Bronchial epithelial cell (primary cell): Measurements from ENCODE around the gene LRIT3. TPM values are rescaled to one million over a fixed set of nuclear protein-coding genes. Genes with fewer than 3 reads are reported as not detected.

ENCODE experiments used
- DNase-seq: peaks from one replicate; pipeline ENCODE4 v3.0.0-alpha.2; 2010; ENCODE audit warnings: low read depth
- FAIRE-seq: peaks from 2 replicates; lab custom pipeline; 2011; peaks lifted over from hg19 to GRCh38; lab: Jason Lieb, UNC
- H3K27me3 ChIP-seq: 2 replicates; pipeline ENCODE4 v1.5.1; 2011; ENCODE audit warnings: low read length; ENCODE audit not compliant: control insufficient read depth, insufficient read depth
- H3K36me3 ChIP-seq: 2 replicates; pipeline ENCODE4 v1.5.1; 2011; ENCODE audit warnings: low read length; ENCODE audit not compliant: control insufficient read depth, insufficient read depth
- H3K4me3 ChIP-seq: 2 replicates; pipeline ENCODE4 v1.5.1; 2011; ENCODE audit warnings: mild to moderate bottlenecking, low read depth, low read length, control low read depth
- CTCF ChIP-seq: IDR thresholded peaks from 2 replicates; pipeline ENCODE4 v1.5.1; 2011; ENCODE audit warnings: mild to moderate bottlenecking, moderate library complexity, low read length, control low read depth, inconsistent platforms; ENCODE audit not compliant: insufficient read depth, severe bottlenecking
- total RNA-seq: library from RNA; depleted of rRNA; stranded (reverse); fragments of >200 nt; gene quantifications from 2 replicates; pipeline ENCODE4 v1.2.1, GENCODE V29; 2014

Gene LRIT3, protein sequence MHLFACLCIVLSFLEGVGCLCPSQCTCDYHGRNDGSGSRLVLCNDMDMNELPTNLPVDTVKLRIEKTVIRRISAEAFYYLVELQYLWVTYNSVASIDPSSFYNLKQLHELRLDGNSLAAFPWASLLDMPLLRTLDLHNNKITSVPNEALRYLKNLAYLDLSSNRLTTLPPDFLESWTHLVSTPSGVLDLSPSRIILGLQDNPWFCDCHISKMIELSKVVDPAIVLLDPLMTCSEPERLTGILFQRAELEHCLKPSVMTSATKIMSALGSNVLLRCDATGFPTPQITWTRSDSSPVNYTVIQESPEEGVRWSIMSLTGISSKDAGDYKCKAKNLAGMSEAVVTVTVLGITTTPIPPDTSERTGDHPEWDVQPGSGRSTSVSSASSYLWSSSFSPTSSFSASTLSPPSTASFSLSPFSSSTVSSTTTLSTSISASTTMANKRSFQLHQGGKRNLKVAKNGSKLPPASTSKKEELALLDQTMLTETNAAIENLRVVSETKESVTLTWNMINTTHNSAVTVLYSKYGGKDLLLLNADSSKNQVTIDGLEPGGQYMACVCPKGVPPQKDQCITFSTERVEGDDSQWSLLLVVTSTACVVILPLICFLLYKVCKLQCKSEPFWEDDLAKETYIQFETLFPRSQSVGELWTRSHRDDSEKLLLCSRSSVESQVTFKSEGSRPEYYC
- under 0.01 TPM in 2 replicates for total RNA-seq

- Histone ChIP-seq H3K4me3 (no peak within 1 kb of the TSS), H3K36me3 (no peaks in the 10 kb centered on the region), H3K27me3 (no peaks in the 10 kb centered on the region)
- DNase-seq, result no peak
- no peak for TF ChIP-seq CTCF
- FAIRE-seq, result no peak
These were observed at the start of gene LRIT3 for GRCh38 chr4:109847896-109848442. LRIT3 (plus strand) TSS chr4:109848107; CDS start chr4:109848202, 95 bp downstream.

DNA sequence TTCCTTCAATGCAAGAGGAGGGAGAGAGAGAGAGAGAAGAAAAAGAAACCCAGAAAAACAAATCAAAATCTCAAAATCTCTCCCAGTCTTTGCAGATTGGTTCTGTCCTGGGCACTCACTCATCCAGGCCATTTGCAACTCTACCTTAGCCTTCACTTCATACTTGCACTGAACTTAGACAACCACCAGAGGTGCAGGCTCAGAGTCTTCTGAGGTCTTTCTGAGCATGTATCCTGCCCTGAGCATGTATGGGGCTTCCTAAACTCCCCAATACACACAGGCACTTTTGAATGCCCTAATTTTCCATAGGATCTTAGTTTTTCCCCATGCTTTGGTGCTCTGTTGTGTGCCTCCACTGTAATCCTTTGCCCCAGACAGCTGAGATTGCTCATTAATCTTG lies 49.0 kb upstream of the LRIT3 start:
- DNase-seq (no peak), FAIRE-seq (no peak)
- Histone ChIP-seq H3K27me3 (no peaks in the 10 kb centered on the region), H3K36me3 (no peaks in the 10 kb centered on the region), H3K4me3 (no peak overlapping the region)
- TF ChIP-seq CTCF, result no peak

DNA sequence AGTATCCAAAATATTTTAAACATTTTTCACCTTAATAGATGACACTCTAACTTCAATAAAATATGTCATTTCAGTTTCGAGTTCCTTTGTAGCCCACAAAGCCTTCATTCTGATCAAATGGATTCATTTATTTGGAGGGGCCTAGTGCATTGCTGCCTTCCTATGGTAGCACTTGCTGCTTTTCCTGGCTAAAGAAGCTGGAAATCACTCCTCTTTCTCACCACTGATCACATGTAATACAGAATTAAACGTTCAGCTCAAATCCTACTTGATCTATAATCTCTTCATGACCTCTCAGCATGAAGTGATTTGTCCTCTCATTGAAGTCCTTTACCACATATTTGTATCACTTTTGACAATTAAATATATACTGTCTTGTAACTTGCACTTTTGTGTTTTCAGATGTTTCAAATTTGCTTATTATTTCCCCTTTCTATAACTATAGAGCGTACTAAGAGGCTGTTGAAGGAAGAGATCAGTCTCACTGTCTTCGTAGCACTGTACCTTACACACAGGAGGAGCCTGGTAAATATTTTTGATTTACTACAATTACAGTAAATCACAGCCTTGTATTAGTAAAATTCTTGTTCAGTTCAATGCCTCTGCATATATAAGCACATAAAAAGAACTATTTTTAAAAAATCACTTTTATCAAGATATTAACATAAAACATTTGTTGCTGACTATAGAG lies 46.7 kb upstream of the LRIT3 start:
- TF ChIP-seq CTCF, result no peak
- H3K27me3 ChIP-seq, result no peaks in the 10 kb centered on the region
- H3K36me3 ChIP-seq, result no peaks in the 10 kb centered on the region
- DNase-seq, result no peak
- no peak overlapping the region for H3K4me3 ChIP-seq
- FAIRE-seq, result no peak

- Histone ChIP-seq H3K36me3 (no peaks in the 10 kb centered on the region), H3K4me3 (no peak within 1 kb of the TSS), H3K27me3 (no peaks in the 10 kb centered on the region)
- peak; percentile 55 for DNase-seq
- FAIRE-seq, result no peak
- no peak for TF ChIP-seq CTCF
These were observed 46.0 kb upstream of the LRIT3 start, which contains the start of gene CFI for GRCh38 chr4:109801895-109802319. CFI (minus strand) TSS chr4:109801999; CDS start chr4:109801971, 28 bp downstream.

DNA sequence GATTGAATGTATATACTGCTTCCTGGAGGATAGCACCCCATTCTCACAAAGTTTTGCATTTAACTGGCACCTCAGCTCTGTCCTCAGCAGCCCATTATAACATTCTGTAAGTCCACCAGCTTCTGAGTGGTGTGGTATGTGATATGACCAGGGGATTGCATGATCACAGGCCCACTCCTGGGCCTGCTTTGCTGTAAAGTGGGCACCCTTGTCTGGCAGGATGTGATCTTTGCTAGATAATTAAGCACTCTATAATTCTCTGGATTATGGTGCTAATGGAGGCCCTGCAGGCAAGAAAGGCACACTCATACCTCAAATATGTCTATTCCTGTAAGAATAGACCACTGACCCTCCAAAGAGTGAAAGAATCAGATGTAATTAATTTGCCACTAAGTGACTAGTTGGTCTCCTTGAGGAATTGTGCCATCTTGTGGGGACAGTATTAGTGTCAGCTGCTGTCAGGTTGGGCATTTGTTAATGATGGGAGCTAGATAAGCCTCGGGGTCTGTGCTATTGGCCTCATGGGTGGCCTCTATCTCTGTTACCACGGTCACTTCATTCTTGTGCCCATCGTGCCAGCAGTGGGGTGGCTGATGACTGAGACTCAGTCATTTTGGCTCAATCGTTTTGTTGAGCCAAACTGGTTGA lies 43.9 kb upstream of the LRIT3 start:
- TF ChIP-seq CTCF, result peak; percentile 51
- H3K36me3 ChIP-seq, result no peaks in the 10 kb centered on the region
- FAIRE-seq, result no peak
- no peak overlapping the region for H3K4me3 ChIP-seq
- H3K27me3 ChIP-seq, result no peaks in the 10 kb centered on the region
- DNase-seq, result peak; percentile 51
